ENCODE measurements around the gene SVEP1.

The SVEP1 gene

DNA sequence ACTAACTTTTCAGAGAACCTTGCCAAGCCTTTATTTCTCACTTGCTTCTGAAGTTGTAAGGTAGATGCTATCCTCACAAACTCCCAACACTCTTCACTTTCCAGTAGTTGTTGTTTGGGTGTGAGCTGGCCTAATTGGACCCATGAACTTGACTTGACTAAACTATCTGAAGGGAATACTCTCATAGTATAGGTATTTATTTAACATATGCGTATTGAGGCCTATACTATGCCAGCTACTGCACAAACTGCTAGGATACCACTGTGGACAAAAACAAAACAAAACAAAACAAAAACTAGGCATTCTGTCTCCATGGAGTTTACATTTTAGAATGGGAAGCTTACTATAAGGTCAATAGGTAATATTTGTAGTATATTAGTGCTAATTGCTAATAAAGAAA lies 243.2 kb downstream of the SVEP1 start:
- no peak overlapping the region for H3K9ac ChIP-seq (ENCODE audit: low read length)
- no peaks in the 10 kb centered on the region for H3F3A ChIP-seq (ENCODE audit: insufficient read depth, low read length)
- no peak overlapping the region for H3K27ac ChIP-seq (ENCODE audit: low read depth, low read length, poor library complexity, severe bottlenecking)
- H3K4me1 ChIP-seq (ENCODE audit: insufficient read depth, low read length, severe bottlenecking), result no peaks in the 10 kb centered on the region
- H3K9me2 ChIP-seq (ENCODE audit: low read depth, low read length), result no peaks in the 10 kb centered on the region
- no peak overlapping the region for H2AFZ ChIP-seq (ENCODE audit: low read length)
- H3K4me2 ChIP-seq (ENCODE audit: low read length), result no peak overlapping the region
- no peaks in the 10 kb centered on the region for H3K79me2 ChIP-seq (ENCODE audit: insufficient read depth, low read length)
- no peaks in the 10 kb centered on the region for H3K27me3 ChIP-seq (ENCODE audit: insufficient read depth, low read length)
- no peaks in the 10 kb centered on the region for H3K9me3 ChIP-seq (ENCODE audit: low read length)
- no peak overlapping the region for H3K4me3 ChIP-seq (ENCODE audit: low read depth, low read length, poor library complexity, severe bottlenecking)
- TF ChIP-seq EZH2 (IDR thresholded peaks at IDR 0.05; ENCODE audit: borderline replicate concordance, low read length), result no peak
- TF ChIP-seq, protein P1, sequence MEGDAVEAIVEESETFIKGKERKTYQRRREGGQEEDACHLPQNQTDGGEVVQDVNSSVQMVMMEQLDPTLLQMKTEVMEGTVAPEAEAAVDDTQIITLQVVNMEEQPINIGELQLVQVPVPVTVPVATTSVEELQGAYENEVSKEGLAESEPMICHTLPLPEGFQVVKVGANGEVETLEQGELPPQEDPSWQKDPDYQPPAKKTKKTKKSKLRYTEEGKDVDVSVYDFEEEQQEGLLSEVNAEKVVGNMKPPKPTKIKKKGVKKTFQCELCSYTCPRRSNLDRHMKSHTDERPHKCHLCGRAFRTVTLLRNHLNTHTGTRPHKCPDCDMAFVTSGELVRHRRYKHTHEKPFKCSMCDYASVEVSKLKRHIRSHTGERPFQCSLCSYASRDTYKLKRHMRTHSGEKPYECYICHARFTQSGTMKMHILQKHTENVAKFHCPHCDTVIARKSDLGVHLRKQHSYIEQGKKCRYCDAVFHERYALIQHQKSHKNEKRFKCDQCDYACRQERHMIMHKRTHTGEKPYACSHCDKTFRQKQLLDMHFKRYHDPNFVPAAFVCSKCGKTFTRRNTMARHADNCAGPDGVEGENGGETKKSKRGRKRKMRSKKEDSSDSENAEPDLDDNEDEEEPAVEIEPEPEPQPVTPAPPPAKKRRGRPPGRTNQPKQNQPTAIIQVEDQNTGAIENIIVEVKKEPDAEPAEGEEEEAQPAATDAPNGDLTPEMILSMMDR (IDR thresholded peaks at IDR 0.05; ENCODE audit: low read length), result no peak
- no peaks in the 10 kb centered on the region for H3K36me3 ChIP-seq (ENCODE audit: insufficient read depth, low read length)
- H4K20me1 ChIP-seq (ENCODE audit: insufficient read depth, low read length), result no peaks in the 10 kb centered on the region

DNA sequence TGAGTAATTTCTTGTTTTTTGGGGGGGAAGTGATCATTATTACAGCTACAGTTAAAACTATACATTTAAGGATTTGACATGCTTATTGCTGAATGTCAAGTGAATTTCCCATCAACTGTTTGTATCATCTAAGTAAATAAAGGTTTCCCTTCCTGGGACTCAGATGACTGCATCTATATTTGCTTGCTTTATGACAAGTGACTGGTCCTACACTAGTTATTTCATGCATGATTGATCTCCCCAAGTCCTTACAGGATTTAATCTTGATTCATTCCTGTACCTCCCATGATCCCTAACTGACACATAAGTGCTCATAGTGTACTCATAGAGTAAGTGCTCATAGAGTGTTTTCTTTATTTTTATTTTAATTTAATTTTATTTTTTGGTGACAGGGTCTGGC lies 244.7 kb downstream of the SVEP1 start:
- H4K20me1 ChIP-seq (ENCODE audit: insufficient read depth, low read length), result no peaks in the 10 kb centered on the region
- H3K4me3 ChIP-seq (ENCODE audit: low read depth, low read length, poor library complexity, severe bottlenecking), result no peak overlapping the region
- no peaks in the 10 kb centered on the region for H3F3A ChIP-seq (ENCODE audit: insufficient read depth, low read length)
- no peaks in the 10 kb centered on the region for H3K9me2 ChIP-seq (ENCODE audit: low read depth, low read length)
- H3K9me3 ChIP-seq (ENCODE audit: low read length), result no peaks in the 10 kb centered on the region
- no peak overlapping the region for H3K4me2 ChIP-seq (ENCODE audit: low read length)
- H3K27ac ChIP-seq (ENCODE audit: low read depth, low read length, poor library complexity, severe bottlenecking), result no peak overlapping the region
- no peaks in the 10 kb centered on the region for H3K36me3 ChIP-seq (ENCODE audit: insufficient read depth, low read length)
- H3K27me3 ChIP-seq (ENCODE audit: insufficient read depth, low read length), result no peaks in the 10 kb centered on the region
- H2AFZ ChIP-seq (ENCODE audit: low read length), result no peak overlapping the region
- H3K9ac ChIP-seq (ENCODE audit: low read length), result no peak overlapping the region
- no peaks in the 10 kb centered on the region for H3K79me2 ChIP-seq (ENCODE audit: insufficient read depth, low read length)
- no peaks in the 10 kb centered on the region for H3K4me1 ChIP-seq (ENCODE audit: insufficient read depth, low read length, severe bottlenecking)
- TF ChIP-seq, protein P1 (IDR thresholded peaks at IDR 0.05; ENCODE audit: low read length), result no peak
- TF ChIP-seq EZH2 (IDR thresholded peaks at IDR 0.05; ENCODE audit: borderline replicate concordance, low read length), result no peak

DNA sequence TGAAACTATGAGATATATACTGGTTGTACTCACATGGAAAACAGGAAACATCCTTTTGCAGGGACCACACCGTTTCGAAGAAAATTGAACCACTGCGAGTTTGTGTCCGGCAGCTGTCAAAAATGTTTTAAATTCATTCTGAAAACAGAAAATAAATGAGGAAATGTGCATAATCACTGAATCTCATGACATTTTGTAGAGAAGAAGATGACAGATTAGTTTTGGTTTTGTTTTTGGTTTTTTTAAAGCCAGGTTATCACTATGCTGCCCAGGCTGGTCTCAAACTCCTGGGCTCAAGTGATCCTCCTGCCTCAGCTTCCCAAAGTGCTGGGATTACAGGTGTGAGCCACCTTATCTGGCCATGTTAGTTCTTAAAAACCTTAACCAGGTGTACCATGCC lies 245.4 kb downstream of the SVEP1 start:
- TF ChIP-seq, protein P1 (IDR thresholded peaks at IDR 0.05; ENCODE audit: low read length), result no peak
- no peak for TF ChIP-seq EZH2 (IDR thresholded peaks at IDR 0.05; ENCODE audit: borderline replicate concordance, low read length)
- no peaks in the 10 kb centered on the region for H3K9me3 ChIP-seq (ENCODE audit: low read length)
- H3K27me3 ChIP-seq (ENCODE audit: insufficient read depth, low read length), result no peaks in the 10 kb centered on the region
- H3K9ac ChIP-seq (ENCODE audit: low read length), result no peak overlapping the region
- H4K20me1 ChIP-seq (ENCODE audit: insufficient read depth, low read length), result no peaks in the 10 kb centered on the region
- no peaks in the 10 kb centered on the region for H3K4me1 ChIP-seq (ENCODE audit: insufficient read depth, low read length, severe bottlenecking)
- H3K36me3 ChIP-seq (ENCODE audit: insufficient read depth, low read length), result no peaks in the 10 kb centered on the region
- H3K27ac ChIP-seq (ENCODE audit: low read depth, low read length, poor library complexity, severe bottlenecking), result no peak overlapping the region
- H3F3A ChIP-seq (ENCODE audit: insufficient read depth, low read length), result no peaks in the 10 kb centered on the region
- H3K4me3 ChIP-seq (ENCODE audit: low read depth, low read length, poor library complexity, severe bottlenecking), result no peak overlapping the region
- no peak overlapping the region for H2AFZ ChIP-seq (ENCODE audit: low read length)
- no peaks in the 10 kb centered on the region for H3K9me2 ChIP-seq (ENCODE audit: low read depth, low read length)
- no peak overlapping the region for H3K4me2 ChIP-seq (ENCODE audit: low read length)
- H3K79me2 ChIP-seq (ENCODE audit: insufficient read depth, low read length), result no peaks in the 10 kb centered on the region

All from OCI-LY1 (cell line).